K562 (cell line): ENCODE results near the gene SEC14L5.

Source experiments
- CTCF ChIP-seq, 3 experiments: IDR thresholded peaks in 2 of 3; conservative IDR thresholded peaks in 1 of 3; 2 replicates each; pipeline ENCODE4 v1.5.1; 2011 to 2012; ENCODE audit warnings: low read length in 3 of 3, mild to moderate bottlenecking in 3 of 3, control low read depth in 2 of 3, improper control_type of control experiment in 1 of 3, inconsistent platforms in 1 of 3, low read depth in 1 of 3, mixed read lengths in 1 of 3, moderate library complexity in 1 of 3; ENCODE audit not compliant: insufficient read depth in 2 of 3
- MXI1 ChIP-seq: IDR thresholded peaks from 2 replicates; pipeline ENCODE4 v1.6.1; 2011; ENCODE audit warnings: low read depth, mild to moderate bottlenecking, improper control_type of control experiment, low read length
- ZBTB2 ChIP-seq: fragments of 450-650 bp; IDR thresholded peaks from 2 replicates; pipeline ENCODE4 v1.6.1; 2016; ENCODE audit warnings: antibody characterized with exemption
- TF ChIP-seq, protein P1 (sequence below): sonication (generic); formaldehyde crosslinking; IDR thresholded peaks from 2 replicates; pipeline ENCODE4 v1.5.0; 2020; ENCODE audit warnings: missing genetic modification reagents

DNA sequence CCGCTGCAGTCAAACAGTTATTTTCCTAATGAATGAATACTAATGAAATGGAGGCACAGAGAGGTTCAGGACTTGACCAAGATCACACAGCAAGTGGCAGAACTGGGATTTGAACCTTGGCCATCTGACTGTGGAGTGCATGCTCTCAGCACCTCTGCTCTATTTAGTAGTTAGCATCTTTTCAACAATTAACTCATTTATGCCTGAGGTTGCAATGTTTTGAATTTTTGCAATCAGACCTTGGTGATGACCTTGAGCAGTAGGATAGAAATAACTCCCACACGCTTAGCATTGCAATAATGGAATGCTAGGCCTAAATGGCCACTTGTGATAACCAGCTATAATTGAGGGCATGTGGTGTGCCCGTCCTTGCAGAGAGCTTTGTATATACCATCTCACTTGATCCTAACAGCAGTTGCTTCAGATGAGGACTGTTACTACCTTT lies 44.6 kb downstream of the SEC14L5 start:
- no peak for TF ChIP-seq MXI1
- no peak for TF ChIP-seq CTCF (IDR thresholded peaks at IDR 0.05 in 2 of 3, conservative IDR thresholded peaks at IDR 0.05 in 1 of 3; ENCODE audit: insufficient read depth in 2 of 3, low read depth in 1 of 3, low read length in 3 of 3)
- TF ChIP-seq, protein P1, sequence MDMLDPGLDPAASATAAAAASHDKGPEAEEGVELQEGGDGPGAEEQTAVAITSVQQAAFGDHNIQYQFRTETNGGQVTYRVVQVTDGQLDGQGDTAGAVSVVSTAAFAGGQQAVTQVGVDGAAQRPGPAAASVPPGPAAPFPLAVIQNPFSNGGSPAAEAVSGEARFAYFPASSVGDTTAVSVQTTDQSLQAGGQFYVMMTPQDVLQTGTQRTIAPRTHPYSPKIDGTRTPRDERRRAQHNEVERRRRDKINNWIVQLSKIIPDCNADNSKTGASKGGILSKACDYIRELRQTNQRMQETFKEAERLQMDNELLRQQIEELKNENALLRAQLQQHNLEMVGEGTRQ (CRISPR knock-in tag): no peak
- no peak for TF ChIP-seq ZBTB2
